Neutrophil (primary cell): ENCODE results near the gene CDC42BPB.

Experiments used
- H3K27ac ChIP-seq: fragments of 200-600 bp; sonication (generic); 2 replicates; pipeline ENCODE4 v1.5.1; 2016; ENCODE audit warnings: mild to moderate bottlenecking, moderate library complexity
- H3K27me3 ChIP-seq: fragments of 200-600 bp; sonication (generic); 2 replicates; pipeline ENCODE4 v1.6.0; 2016; ENCODE audit warnings: mild to moderate bottlenecking
- H3K36me3 ChIP-seq: fragments of 200-600 bp; sonication (generic); 2 replicates; pipeline ENCODE4 v1.5.1; 2017
- H3K4me1 ChIP-seq, 2 experiments: fragments of 200-600 bp in 1 of 2; sonication (generic) in 1 of 2; 1 replicate in 1 of 2; 2 replicates in 1 of 2; pipeline versions ENCODE4 v1.5.1 to v1.6.1; 2013 to 2016; ENCODE audit warnings: low read depth in 1 of 2, low read length in 1 of 2, mild to moderate bottlenecking in 1 of 2, moderate library complexity in 1 of 2; ENCODE audit not compliant: control insufficient read depth in 1 of 2, insufficient read depth in 1 of 2
- H3K4me3 ChIP-seq, 2 experiments: fragments of 200-600 bp in 1 of 2; sonication (generic) in 1 of 2; 1 replicate in 1 of 2; 2 replicates in 1 of 2; pipeline ENCODE4 v1.5.1; 2013 to 2016; ENCODE audit warnings: low read depth in 1 of 2, low read length in 1 of 2, mild to moderate bottlenecking in 1 of 2, moderate library complexity in 1 of 2
- H3K9me3 ChIP-seq: fragments of 200-600 bp; sonication (generic); 2 replicates; pipeline ENCODE4 v1.5.1; 2016
- TF ChIP-seq, protein P1 (sequence below): fragments of 200-600 bp; sonication (generic); IDR thresholded peaks from 2 replicates; pipeline ENCODE4 v1.5.1; 2016; ENCODE audit warnings: antibody characterized with exemption

The CDC42BPB gene

DNA sequence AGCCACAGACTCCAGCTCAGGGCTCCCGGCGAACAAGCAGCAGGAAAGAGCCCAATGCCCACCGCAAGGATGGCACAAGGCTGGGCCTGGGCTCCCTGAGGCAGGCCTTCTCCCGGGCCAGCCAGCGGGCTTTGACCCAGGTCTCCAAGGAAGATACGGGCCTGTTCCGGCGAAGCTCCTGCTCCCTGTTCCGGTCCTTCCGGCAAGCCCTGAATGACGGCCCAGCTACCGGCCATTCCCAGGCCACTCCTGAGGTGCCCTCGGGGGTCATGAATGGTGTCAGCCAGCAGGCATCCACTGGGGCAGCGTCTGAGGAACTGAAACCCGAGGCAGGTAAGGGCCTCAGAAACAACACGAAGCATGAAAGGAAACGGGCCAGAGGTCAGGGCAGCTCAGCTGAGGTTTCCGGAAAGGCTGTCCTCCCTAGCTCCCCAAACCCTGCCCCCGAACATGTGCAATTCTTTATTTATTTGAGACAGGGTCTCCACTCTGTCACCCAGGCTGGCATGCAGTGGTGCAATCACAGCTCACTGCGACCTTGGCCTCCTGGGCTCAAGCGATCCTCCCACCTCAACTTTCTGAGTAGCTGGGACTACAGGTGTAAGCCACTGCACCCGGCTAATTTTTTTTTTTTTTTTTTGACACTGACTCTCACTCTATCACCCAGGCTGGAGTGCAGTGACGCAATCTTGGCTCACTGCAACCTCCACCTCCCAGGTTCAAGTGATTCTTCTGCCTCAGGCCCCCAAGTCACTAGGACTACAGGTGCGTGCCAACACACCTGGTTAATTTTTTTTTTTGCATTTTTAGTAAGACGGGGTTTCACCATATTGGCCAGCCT lies 43.2 kb upstream of the CDC42BPB start:
- H3K36me3 ChIP-seq, result no peaks in the 10 kb centered on the region
- TF ChIP-seq, protein P1, sequence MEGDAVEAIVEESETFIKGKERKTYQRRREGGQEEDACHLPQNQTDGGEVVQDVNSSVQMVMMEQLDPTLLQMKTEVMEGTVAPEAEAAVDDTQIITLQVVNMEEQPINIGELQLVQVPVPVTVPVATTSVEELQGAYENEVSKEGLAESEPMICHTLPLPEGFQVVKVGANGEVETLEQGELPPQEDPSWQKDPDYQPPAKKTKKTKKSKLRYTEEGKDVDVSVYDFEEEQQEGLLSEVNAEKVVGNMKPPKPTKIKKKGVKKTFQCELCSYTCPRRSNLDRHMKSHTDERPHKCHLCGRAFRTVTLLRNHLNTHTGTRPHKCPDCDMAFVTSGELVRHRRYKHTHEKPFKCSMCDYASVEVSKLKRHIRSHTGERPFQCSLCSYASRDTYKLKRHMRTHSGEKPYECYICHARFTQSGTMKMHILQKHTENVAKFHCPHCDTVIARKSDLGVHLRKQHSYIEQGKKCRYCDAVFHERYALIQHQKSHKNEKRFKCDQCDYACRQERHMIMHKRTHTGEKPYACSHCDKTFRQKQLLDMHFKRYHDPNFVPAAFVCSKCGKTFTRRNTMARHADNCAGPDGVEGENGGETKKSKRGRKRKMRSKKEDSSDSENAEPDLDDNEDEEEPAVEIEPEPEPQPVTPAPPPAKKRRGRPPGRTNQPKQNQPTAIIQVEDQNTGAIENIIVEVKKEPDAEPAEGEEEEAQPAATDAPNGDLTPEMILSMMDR, result no peak
- H3K4me3 ChIP-seq, result no peak overlapping the region
- H3K27ac ChIP-seq, result no peak overlapping the region
- H3K4me1 ChIP-seq, result peaks cover 8 to 21% of the 10 kb centered on the region in 2 experiments
- H3K9me3 ChIP-seq, result no peaks in the 10 kb centered on the region
- peaks cover 79% of the 10 kb centered on the region for H3K27me3 ChIP-seq

DNA sequence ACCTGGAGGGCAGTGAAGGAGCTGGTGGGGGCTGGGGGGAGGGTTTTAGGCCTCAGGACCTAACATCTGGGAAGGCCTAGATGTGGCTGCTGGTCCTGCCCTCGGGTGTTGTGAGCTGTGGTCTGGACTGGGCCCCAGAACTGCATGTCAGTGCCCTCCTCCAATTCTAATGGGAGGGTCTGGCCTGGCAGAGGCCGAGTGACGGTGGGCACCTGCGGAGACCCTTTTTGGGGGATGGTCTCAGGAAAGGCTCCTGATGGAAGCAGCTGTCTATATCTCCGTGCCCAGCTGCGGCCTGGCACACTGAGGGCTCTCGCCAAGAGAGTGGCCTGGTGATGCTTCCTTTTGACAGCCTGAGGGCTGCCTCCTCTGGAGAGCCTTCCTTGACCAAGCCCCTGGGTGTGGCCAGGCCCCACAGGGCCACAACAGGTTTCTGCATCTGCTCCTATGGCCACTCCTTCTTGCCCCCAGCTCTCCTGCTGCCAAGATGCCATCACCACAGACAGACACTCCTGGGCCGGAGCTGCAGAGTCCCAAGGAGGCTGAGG lies 42.5 kb upstream of the CDC42BPB start:
- Histone ChIP-seq H3K9me3 (no peaks in the 10 kb centered on the region), H3K4me1 (peaks cover under 1 to 14% of the 10 kb centered on the region in 2 experiments), H3K27me3 (peaks cover 77% of the 10 kb centered on the region), H3K36me3 (no peaks in the 10 kb centered on the region), H3K4me3 (no peak overlapping the region), H3K27ac (no peak overlapping the region)
- TF ChIP-seq, protein P1, result no peak

DNA sequence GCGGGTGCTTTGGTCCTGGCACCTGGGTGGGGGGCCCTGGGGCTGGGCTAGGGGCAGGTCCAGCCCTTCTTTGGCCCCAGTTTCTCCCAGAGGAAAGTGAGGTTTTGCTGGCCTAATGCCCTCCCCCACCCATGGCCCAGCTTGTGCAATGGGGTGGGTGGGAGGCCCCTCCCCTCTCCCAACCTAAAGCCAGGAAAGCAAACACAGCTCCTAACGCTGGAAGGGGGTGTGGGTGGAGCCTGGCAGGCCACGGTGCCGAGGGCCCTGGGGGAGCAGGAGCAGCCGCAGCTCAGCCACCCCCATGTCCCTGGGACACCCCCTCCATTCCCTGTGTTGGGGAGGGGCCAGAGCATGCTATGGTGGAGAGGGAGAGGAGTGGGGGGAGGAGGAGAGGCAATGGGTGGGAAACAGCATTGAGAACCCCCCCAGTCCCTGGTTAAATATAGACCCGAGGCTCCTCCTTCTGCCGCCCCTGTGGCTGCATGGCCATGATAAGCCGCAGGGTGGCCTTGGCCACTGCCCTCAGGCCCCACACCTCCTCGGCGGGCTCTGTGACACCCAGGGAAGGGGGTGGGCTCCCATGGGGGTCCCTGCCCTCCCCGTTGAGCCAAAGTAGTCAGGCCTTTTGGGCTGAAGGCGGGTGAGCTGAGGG lies 41.9 kb upstream of the CDC42BPB start:
- Histone ChIP-seq H3K9me3 (no peaks in the 10 kb centered on the region), H3K36me3 (no peaks in the 10 kb centered on the region), H3K4me3 (no peak overlapping the region), H3K27ac (no peak overlapping the region), H3K4me1 (peaks cover 0 to 8% of the 10 kb centered on the region in 2 experiments), H3K27me3 (peaks cover 71% of the 10 kb centered on the region)
- TF ChIP-seq, protein P1, result no peak

DNA sequence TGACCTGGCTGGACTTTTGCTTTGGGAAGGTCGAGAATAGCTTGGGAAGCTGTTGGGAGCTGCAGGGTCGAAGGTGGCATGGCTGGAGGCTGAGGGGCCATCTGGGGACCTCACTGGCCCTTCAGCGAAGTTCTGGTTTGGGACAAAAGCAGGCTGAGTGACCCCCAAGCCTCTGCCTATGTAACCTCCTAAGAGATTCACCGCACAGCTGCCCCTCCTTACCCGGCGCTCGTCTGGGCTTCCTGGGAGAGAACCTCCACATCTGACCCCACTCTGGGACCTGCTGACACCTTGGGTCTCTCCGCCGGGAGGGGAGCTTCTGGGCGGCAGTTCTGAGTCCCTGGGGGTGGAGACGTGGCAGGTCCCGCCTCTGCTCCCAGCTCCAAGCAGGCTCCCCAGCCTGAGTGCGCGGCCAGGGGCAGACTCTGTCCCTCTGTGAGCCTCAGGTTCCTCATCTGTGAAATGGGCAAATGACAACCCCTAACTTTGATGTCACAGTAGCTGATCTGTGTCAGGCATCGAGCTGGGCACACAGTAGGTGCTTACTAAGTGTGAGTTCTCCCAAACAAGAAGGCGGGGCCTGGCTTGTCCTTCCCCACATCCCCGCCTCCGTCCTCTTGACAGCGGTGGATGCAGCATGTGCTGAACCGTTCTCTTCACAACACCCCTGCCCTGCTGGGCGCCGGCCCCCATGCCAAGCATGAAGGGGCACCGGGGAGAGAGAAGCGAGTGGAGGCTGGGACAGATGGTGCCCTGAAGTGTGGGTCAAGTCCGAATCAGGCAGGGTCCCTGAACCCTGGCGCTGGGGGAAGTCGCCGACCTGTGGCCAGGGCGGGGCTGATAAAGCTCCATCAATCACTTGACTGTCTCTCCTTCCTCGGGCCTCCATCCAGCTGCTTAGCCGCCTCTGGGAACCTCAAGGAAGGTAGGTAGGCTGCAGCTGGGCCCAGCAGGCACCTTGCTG lies 40.9 kb upstream of the CDC42BPB start:
- Histone ChIP-seq H3K4me1 (no peaks in the 10 kb centered on the region), H3K27me3 (peaks cover 70% of the 10 kb centered on the region), H3K9me3 (no peaks in the 10 kb centered on the region), H3K27ac (no peak overlapping the region), H3K4me3 (no peak overlapping the region), H3K36me3 (no peaks in the 10 kb centered on the region)
- TF ChIP-seq, protein P1, result no peak
